Lower lobe of right lung (tissue), 2 donors: ENCODE measurements around the gene OSBPL9. TPM values are rescaled to one million over a fixed set of nuclear protein-coding genes. Genes with fewer than 3 reads are reported as not detected.
A peak's percentile ranks its signal among the peaks of the same experiment; 100 is the strongest.

Experiments used
- ATAC-seq, 2 donors: fragments of 200-7000 bp; cut with Tn5 transposase; one replicate each; pipeline ENCODE4 v1.9.1; 2020 to 2022; ENCODE audit warnings: mild to moderate bottlenecking in 2 of 2, moderate library complexity in 2 of 2
- DNase-seq: peaks from one replicate; pipeline ENCODE4 v3.0.0-alpha.2; 2020
- H3K27ac ChIP-seq: fragments of 200-600 bp; one replicate; pipeline ENCODE4 v1.8.0; 2022
- H3K27me3 ChIP-seq: fragments of 200-600 bp; one replicate; pipeline ENCODE4 v1.8.0; 2022; ENCODE audit warnings: low read depth
- H3K36me3 ChIP-seq: fragments of 200-600 bp; one replicate; pipeline ENCODE4 v1.8.0; 2022; ENCODE audit warnings: mild to moderate bottlenecking
- H3K4me1 ChIP-seq: fragments of 200-600 bp; one replicate; pipeline ENCODE4 v1.8.0; 2022
- H3K4me3 ChIP-seq: fragments of 200-600 bp; one replicate; pipeline ENCODE4 v1.8.0; 2022; ENCODE audit warnings: mild to moderate bottlenecking
- H3K9me3 ChIP-seq: fragments of 200-600 bp; one replicate; pipeline ENCODE4 v1.8.0; 2022
- CTCF ChIP-seq: fragments of 200-600 bp; IDR thresholded peaks from one replicate; pipeline ENCODE4 v1.8.0; 2022; ENCODE audit warnings: antibody characterized with exemption, mild to moderate bottlenecking
- intact Hi-C: fragments of 100-400 bp; cut with DNase I; formaldehyde crosslinking; loops from one replicate; pipeline ENCODE4 v1.11.0; 2022
- total RNA-seq: library from RNA; stranded (reverse); fragmentation: NEBNext Ultra II Directional; extraction: Animal tissue kit (Norgen Biotek cat#: 25700); gene quantifications from one replicate; pipeline ENCODE4 v1.2.1, GENCODE V29; 2021
- donor health status: DM: no; HTN: yes; CAD: no; lungs with severe emphysema.

The OSBPL9 gene
- total RNA-seq, 1 donor from 2014 or later = 65.4 TPM

GRCh38 chr1:51648180-51649109 lies 31.6 kb downstream of the OSBPL9 start:
- Histone ChIP-seq H3K27me3 (no peaks in the 10 kb centered on the region), H3K36me3 (no peaks in the 10 kb centered on the region), H3K4me3 (no peak overlapping the region), H3K9me3 (no peaks in the 10 kb centered on the region), H3K4me1 (peaks cover 21% of the 10 kb centered on the region), H3K27ac (peak overlapping the region; percentile 7)
- DNase-seq (no peak), ATAC-seq (peak; percentile 79 to 80)
- TF ChIP-seq CTCF = no peak
- intact Hi-C loops = no loop called here

- Histone ChIP-seq H3K9me3 (no peaks in the 10 kb centered on the region), H3K4me3 (no peak overlapping the region), H3K27me3 (no peaks in the 10 kb centered on the region), H3K4me1 (peaks cover 21% of the 10 kb centered on the region), H3K27ac (no peak overlapping the region), H3K36me3 (no peaks in the 10 kb centered on the region)
- intact Hi-C loops = no loop called here
- no peak for ATAC-seq
- no peak for TF ChIP-seq CTCF
- DNase-seq = no peak
These were observed 32.8 kb downstream of the OSBPL9 start for GRCh38 chr1:51649593-51650091.

GRCh38 chr1:51650198-51650597 lies 33.3 kb downstream of the OSBPL9 start:
- Histone ChIP-seq H3K27me3 (no peaks in the 10 kb centered on the region), H3K27ac (no peak overlapping the region), H3K4me1 (peaks cover 21% of the 10 kb centered on the region), H3K4me3 (no peak overlapping the region), H3K9me3 (no peaks in the 10 kb centered on the region), H3K36me3 (no peaks in the 10 kb centered on the region)
- TF ChIP-seq CTCF = no peak
- no peak for DNase-seq
- intact Hi-C loops = no loop called here
- ATAC-seq = no peak

- H3K27ac ChIP-seq = no peak overlapping the region
- intact Hi-C loops = no loop called here
- H3K27me3 ChIP-seq = no peaks in the 10 kb centered on the region
- H3K4me1 ChIP-seq = peaks cover 21% of the 10 kb centered on the region
- no peak for ATAC-seq
- no peak overlapping the region for H3K4me3 ChIP-seq
- no peaks in the 10 kb centered on the region for H3K36me3 ChIP-seq
- no peak for TF ChIP-seq CTCF
- no peak for DNase-seq
- no peaks in the 10 kb centered on the region for H3K9me3 ChIP-seq
These were observed 34.7 kb downstream of the OSBPL9 start for GRCh38 chr1:51651552-51651942.

GRCh38 chr1:51652599-51652998 lies 35.7 kb downstream of the OSBPL9 start:
- ATAC-seq (no peak), DNase-seq (no peak)
- Histone ChIP-seq H3K9me3 (no peaks in the 10 kb centered on the region), H3K27ac (no peak overlapping the region), H3K4me1 (peaks cover 21% of the 10 kb centered on the region), H3K4me3 (no peak overlapping the region), H3K27me3 (no peaks in the 10 kb centered on the region), H3K36me3 (no peaks in the 10 kb centered on the region)
- intact Hi-C loops = no loop called here
- no peak for TF ChIP-seq CTCF
